Measurements from ENCODE around the gene HIGD1C.
"Not testable (repeated sequence)": the region's sequence is repeated elsewhere in the genome, so short reads cannot be mapped to it uniquely, and the experiment has no call there.

HIGD1C gene

GRCh38 chr12:50986966-50987737, 34.8 kb downstream of the HIGD1C start:
- DNase-seq, result no peak

- no peak for DNase-seq
These were observed 35.7 kb downstream of the HIGD1C start for GRCh38 chr12:50988051-50988450.

GRCh38 chr12:50988871-50989270, 36.5 kb downstream of the HIGD1C start:
- DNase-seq, result no peak

GRCh38 chr12:50990147-50990727, 37.9 kb downstream of the HIGD1C start:
- DNase-seq, result no peak

GRCh38 chr12:50990791-50991190, 38.4 kb downstream of the HIGD1C start:
- DNase-seq, result no peak

GRCh38 chr12:50991291-50991690, 38.9 kb downstream of the HIGD1C start:
- DNase-seq, result no peak

- DNase-seq, result no peak
These were observed 40.5 kb downstream of the HIGD1C start for GRCh38 chr12:50992819-50993218.

GRCh38 chr12:50999093-50999492, 46.7 kb downstream of the HIGD1C start:
- no peak for DNase-seq

GRCh38 chr12:51000245-51000644, 47.9 kb downstream of the HIGD1C start:
- DNase-seq, result no peak

- DNase-seq, result no peak
These were observed 49.5 kb downstream of the HIGD1C start for GRCh38 chr12:51001799-51002198.

GRCh38 chr12:51004504-51004903, 52.2 kb downstream of the HIGD1C start:
- no peak for DNase-seq

- no peak for DNase-seq
These were observed 52.7 kb downstream of the HIGD1C start for GRCh38 chr12:51005030-51005429.

- no peak for DNase-seq
These were observed 53.3 kb downstream of the HIGD1C start for GRCh38 chr12:51005671-51006070.

GRCh38 chr12:51008329-51009055, 56.1 kb downstream of the HIGD1C start:
- DNase-seq, result no peak

GRCh38 chr12:51009056-51009440, 56.7 kb downstream of the HIGD1C start:
- DNase-seq, result no peak

GRCh38 chr12:51011955-51012354, 59.6 kb downstream of the HIGD1C start:
- no peak for DNase-seq

- no peak for DNase-seq
These were observed 60.4 kb downstream of the HIGD1C start for GRCh38 chr12:51012570-51013236.

- no peak for DNase-seq
These were observed 61.1 kb downstream of the HIGD1C start for GRCh38 chr12:51013441-51013840.

- not testable (repeated sequence) for DNase-seq
These were observed 62.1 kb downstream of the HIGD1C start for GRCh38 chr12:51014467-51014866.

- DNase-seq, result no peak
These were observed 65.1 kb downstream of the HIGD1C start for GRCh38 chr12:51017452-51017851.

GRCh38 chr12:51018956-51019355, 66.6 kb downstream of the HIGD1C start:
- no peak for DNase-seq

GRCh38 chr12:51019927-51020326, 67.6 kb downstream of the HIGD1C start:
- DNase-seq, result no peak

All from T1000 (cell line).